GM19240 (cell line): ENCODE measurements around the gene SYNJ2BP.

ENCODE experiments used
- DNase-seq: peaks from one replicate; pipeline ENCODE4 v3.0.0; 2011; ENCODE audit warnings: low spot score; ENCODE audit not compliant: insufficient read length

SYNJ2BP gene

DNA sequence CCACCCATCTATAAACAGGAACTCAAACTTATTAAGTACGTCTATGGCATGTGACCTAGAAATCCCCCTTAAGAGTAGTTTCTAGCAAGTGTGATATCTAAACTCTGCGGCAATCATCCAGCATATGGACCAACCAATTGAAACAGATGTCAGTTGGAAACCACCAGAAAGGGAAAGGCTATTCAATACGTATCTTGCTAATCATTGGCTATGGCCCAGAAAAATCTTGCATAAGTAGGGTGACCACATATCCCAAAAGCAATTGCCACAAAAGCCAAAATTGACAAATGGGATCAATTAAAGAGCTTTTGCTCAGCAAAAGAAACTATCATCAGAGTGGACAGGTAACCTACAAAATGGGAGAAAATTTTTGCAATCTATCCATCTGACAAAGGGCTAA is 24.2 kb downstream of the SYNJ2BP start:
- no peak for DNase-seq

DNA sequence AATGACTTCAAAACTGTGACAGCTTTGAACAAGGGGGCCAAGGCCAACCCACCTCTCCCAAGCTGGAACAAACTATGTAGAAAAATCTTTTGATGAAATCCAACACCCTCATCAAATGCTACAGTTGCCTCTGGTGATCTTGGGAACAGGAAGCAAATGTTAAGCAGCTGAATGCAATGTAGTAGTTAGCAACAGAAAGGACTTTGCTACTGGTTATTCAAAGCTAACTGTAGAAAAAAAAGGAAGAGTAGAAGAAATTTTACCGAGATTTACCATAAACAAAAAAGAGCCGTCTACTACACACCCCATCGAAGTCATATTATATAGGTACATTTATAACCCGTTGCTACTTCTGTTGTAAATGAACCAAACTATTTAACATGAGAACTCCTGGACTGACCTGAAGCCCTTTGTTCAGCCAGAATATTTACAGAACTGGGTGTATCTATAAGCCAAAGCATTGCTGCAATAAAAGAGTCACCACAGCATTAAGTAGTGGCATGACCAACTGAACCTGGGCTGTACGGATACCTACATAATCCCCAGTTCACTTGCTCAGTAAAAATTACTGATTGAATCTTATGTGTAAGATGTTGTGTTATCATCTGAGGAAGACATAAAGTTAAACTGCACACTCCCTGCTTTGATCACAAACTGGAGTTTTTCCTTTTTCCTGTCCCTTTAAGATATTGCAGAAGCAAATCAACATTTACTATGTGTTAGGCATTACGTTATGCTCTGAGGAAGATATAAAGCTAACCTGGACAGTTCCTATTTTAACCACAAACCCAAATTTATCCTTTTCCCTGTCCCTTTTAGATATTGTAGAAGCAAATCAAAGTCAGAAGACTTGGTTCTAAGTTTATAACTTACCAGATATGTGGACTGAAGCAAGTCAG is 25.1 kb downstream of the SYNJ2BP start:
- DNase-seq = no peak

- no peak for DNase-seq
These were observed 34.4 kb downstream of the SYNJ2BP start for GRCh38 chr14:70382536-70382935.

- DNase-seq = no peak
These were observed 36.1 kb downstream of the SYNJ2BP start for GRCh38 chr14:70380824-70381223.

DNA sequence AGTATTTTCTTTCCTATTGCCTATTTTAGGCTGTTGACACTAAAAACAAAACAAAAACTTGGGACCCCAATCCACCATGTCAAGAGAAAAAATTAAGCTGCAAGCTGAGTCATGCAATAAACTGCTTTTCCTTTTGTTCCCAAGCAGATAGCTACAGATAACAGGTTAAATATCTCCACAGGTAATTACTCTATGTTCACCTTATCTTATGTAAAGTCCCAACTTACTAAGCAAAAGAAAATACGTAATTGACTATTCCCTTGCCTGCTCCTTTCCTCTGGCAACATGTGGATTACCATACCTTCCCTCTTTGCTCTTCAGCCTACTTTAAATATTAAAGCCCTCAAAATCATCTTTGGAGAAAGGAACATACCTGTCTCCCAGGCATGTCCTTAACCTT is 38.2 kb downstream of the SYNJ2BP start:
- no peak for DNase-seq
